HG03378 (cell line): ENCODE data around the gene CHRNB4.
"Not testable (repeated sequence)": the region's sequence is repeated elsewhere in the genome, so short reads cannot be mapped to it uniquely, and the experiment has no call there.

Source experiments
- ATAC-seq: cut with Tn5 transposase; IDR thresholded peaks from one replicate; pipeline ENCODE4 v1.9.1; 2021; ENCODE audit warnings: mild to moderate bottlenecking, moderate library complexity; ENCODE audit not compliant: unreplicated experiment

Gene CHRNB4

DNA sequence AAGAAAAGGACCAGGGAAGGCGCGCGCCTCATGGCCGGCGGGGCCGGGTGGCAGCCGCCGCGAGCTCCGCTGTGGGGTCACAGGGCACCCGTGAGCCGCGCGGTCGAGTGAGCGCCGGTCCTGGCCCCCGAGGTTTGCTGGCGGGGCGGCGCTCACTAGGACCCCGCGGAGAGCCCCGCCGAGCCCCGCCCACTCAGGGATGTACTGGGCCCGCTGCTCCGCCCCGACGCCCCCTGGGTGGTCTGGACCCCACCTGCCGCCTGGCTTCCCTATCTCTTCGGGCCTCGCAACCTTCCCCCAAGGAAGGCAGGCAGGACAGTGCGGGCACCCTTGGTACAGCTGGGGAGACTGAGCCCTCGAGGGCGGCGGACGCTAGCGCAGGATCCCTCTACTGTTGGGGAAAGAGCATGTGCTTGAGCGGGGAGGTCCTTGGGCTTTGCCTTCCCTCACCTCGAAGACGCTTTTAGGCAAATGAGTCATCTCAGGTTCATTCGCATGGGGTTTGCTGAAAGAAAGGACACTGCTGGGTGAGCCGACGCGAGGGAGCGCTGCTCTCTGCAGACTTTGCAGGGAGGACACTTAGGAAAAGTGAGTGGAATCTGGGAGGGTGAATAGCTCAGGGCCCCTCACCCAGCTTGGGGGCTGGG lies at the start of gene CHRNB4:
CHRNB4 (minus strand) TSS at position 109 of the 647 bp plus-strand sequence; CDS start at position 32, 77 bp downstream.
- no peak for ATAC-seq

DNA sequence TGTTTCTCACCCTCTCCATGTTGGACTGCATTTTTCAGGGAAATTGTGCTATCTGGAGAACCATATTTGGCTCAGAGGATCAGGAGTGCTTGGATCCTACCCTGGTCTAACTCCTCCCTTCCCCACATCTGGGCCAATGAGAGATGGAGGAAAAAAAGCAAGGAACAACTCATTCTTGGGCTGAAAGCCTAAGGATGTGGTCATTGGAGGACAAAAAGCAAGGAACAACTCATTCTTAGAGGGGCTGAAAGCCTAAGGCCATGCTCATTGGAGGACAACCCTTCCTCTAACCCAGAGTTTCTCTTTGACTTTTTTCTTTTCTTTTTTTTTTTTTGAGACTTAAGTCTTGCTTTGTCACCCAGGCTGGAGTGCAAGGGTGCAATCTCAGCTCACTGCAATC lies 48.6 kb upstream of the CHRNB4 start:
- no peak for ATAC-seq

DNA sequence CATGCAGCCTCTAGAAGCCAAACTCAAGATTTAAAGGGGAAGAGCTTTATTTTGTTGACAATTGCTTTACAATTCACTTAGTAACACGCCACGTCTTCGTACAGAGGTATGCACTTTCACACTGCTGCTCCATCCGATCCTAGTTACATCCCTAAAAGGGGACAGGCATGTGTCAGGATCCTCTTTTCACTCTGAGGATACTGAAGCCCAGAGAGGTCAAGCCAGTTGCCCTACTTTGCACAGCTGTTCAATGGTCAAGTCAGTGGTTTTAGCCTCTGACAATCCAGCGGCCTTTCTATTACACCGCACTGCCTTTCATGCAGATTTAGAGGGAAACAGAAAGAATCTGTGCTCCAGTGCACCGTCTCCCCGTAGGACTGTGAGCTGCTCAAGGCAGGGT lies 44.9 kb upstream of the CHRNB4 start:
- no peak for ATAC-seq

GRCh38 chr15:78685159-78685921 lies 44.3 kb upstream of the CHRNB4 start:
- no peak for ATAC-seq

DNA sequence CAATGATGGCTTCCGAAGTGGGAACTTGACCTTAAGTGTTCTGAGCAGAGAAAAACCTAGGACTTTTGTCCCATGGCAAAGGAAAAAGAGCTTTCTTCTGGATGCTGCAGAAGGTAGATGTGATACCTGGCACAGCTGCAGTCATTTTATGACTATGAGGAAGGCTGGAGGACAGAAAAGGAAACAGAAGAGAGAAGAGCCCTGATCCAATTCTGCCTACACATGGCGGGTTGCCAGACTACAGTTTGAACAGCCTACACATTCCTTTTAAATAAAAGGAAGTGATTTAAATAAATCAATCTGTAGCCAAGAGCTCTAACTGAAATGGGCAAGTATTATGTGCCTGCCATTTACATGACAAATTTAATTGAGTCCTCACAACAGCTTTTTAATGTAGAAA lies 43.6 kb upstream of the CHRNB4 start:
- ATAC-seq: no peak

- not testable (repeated sequence) for ATAC-seq
Observed at GRCh38 chr15:78683599-78683998, 42.6 kb upstream of the CHRNB4 start.

- no peak for ATAC-seq
Observed at GRCh38 chr15:78682693-78683410, 41.8 kb upstream of the CHRNB4 start.

- no peak for ATAC-seq
Observed at GRCh38 chr15:78682004-78682651, 41.1 kb upstream of the CHRNB4 start.

GRCh38 chr15:78681281-78682003 lies 40.4 kb upstream of the CHRNB4 start:
- ATAC-seq: no peak

DNA sequence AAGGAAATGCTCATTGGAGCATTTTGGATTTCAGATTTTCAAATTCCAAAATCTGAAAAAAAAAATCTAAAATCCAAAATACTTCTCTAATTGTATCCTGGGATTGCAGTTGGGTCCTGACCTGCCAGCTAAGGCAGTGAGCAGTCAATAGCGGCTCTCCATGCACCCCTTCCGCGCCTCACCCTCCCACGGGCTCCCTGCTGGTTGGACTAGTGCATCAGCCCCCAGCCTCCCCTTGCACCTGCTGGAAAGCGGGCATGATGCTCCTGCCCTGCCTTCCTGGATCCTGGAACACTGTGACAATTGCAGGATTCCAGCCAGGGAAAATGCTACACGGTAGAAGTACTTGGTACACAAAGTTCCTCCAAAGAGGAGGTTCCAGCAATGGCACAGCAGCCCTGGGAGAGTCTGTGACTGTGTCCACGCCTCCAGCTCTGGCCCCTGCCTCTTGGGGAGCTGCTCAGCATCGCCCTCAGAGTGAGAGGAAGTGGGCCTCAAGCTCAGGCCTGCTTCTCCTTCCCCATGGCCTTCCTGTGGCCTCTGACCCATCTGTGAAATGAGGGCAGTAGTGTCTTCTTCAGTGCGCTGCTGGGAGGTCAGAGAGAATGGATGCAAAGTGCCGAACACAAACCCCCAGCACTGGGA lies 39.5 kb upstream of the CHRNB4 start:
- no peak for ATAC-seq

DNA sequence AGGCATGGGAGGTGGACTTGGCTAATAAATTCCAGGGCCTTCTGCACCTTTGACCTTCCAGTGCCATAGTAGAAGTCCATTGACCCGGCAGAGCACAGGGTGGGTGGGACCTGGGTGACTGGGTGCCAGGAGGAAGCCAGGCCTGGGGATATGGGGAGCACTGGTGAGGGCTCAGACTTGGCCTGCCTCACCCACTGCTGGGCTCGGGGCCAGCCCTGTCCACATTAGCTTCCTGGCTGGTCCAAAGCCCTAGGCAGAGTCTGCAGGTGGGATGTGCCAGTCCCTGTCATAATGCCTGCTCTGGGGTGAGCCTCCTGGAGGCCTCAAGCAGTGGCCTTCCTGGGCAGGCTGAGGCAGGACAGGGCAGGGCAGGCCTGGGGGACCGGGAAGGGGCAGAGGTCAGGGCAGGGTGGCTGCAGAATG lies 38.1 kb upstream of the CHRNB4 start:
- ATAC-seq: no peak

- ATAC-seq: no peak
Observed at GRCh38 chr15:78676424-78677110, 35.6 kb upstream of the CHRNB4 start.

DNA sequence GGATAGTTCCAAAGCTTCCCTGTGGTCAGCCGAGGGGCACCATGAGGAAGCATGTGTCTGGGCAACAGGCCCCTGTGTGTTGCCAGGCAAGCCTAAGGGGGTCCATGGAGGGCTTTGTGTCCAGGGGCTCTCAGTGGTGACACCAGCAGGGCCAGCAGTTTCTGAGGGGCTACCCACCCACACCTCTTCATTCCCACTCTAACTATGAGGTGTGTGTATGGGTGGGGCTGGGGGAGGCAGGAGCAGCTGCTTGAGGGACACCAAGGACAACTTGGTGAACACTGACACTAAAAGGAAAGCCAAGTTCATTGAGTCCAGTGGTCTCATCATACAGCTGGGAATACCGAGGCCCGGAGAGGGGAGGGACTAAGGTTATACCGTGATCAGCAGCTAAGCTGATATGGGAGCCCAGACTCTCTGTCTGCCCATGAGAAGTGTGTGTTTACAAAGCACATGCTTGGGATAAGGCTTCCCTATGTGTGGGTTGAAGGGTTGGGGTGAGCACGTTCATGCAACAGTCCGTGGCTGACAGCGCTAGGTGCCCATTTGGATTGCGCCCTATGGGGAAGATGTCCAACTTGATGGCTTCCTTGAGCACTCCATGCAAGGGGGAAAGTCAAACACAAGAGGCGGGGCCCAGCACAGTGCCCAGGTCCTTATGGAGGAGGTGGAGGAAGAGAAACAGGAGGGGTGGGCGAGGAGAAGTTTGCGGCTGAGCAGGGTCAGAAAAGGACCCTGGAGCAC lies 34.8 kb upstream of the CHRNB4 start:
- no peak for ATAC-seq

DNA sequence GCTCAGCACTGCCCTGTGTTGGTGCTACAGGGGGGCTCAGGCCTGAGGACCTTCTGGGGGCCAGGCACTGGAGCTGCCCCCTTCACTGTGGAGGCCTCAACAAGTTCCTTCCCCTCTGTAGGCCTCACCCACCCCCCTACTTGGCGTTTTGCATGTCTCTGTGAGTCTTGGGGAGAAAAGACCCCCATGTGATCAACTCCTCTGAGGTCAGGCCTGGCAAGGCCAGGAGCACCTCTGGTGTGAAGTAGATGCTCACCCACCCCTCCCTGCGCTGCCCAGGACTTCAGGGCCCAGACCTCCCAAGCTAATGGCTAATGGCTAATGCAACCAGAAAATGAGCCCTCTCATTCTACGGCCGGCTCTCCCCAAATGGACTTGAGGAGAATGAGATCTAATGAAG lies 34.2 kb upstream of the CHRNB4 start:
- ATAC-seq: no peak

DNA sequence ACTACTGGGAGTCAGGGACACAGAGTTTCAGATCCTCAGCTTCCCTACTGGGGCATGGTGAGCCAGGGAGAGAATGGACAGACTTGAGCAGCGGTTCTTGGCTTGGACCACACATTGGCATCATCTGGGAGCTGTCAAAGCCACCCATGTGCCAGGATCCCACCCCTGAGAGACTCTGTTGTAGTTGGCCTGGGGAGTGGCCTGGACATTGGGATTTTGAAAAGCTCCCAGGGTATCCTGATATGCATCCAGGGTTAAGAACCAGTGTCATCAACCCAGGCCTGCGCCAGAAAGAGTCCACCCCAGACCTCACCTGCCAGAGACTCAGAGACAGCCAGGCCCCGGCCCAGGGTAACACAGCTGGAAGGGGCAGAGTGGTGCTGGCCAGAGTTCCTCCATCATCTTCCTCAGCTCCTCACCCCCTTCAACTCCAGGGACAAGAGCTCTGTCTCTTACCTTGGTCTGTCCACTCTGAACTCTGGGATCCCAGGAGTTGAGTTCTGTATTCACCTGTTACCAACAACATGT lies 33.0 kb upstream of the CHRNB4 start:
- no peak for ATAC-seq

DNA sequence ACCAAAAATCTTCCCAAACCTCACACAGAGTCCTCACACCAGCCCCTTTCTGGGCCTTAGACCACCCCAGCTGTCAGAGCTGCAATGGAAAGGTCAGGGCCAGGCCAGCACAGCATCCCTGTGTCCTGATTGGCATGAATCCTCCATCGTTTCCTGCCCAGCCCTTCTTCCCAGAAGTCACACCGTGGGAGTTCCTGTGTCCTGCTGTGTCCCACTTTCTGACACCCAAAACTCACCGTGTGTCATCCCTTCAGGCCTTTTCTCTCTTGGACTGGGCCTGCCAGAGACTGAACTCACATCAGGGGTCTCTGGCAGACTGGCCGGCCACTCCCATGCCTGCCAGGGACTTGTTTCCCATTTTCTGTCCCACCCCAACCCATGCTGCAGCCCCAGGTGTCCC lies 32.5 kb upstream of the CHRNB4 start:
- no peak for ATAC-seq

GRCh38 chr15:78672285-78673014 lies 31.4 kb upstream of the CHRNB4 start:
- no peak for ATAC-seq

DNA sequence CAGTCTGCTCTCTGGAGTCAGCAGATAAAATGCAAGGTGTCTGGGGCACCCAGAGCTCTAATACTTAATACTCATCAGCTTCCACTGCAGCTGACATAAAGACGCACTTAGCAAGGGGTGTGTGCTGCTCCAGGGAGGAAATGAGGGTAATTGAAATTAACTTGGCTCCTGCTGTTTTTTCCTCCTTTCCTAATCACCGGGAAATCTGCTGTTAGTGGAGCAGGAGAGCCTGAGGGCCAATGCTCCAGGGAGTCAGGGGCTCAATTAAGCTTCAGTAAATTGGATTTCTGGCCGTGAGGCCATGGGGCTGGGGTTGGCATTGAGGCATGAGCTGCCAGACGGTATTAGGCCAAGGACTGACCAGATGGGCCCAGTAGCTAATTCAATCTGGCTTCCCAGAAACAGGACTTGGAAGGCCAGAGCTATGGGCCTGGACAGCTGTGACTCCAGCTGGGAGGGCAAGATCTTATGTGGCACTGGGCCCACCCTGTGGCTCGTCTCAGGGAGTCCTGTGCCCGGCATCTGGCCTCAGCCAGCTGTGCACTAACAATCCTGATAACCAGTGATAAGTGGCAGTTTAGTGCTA lies 30.7 kb upstream of the CHRNB4 start:
- no peak for ATAC-seq
